ENCODE data around the gene CACNG6.

The CACNG6 gene

GRCh38 chr19:53969366-53969765 lies 22.1 kb upstream of the CACNG6 start:
- DNase-seq = no peak

DNA sequence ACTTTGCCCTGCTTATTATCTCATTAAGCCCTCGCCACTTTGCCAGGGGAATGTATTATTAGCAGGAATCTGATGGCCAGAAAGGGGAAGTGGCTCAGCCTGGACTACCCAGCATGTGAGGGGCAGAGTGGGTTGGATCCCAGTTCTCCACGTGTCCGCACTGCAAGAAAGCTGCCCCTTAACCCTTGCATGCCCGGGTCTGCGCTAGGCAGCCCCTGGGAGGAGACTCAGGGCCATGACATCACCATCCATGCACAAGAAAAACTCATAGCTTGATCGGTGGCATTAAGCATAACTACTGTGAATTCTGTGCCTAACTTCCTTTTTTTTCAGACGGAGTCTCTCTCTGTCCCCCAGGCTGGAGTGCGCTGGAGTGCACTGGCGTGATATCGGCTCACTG lies 19.8 kb upstream of the CACNG6 start:
- no peak for DNase-seq

- DNase-seq = peak; percentile 82
Measured at GRCh38 chr19:53977429-53977990, 13.9 kb upstream of the CACNG6 start.

- peak; percentile 70 for DNase-seq
Measured at GRCh38 chr19:53977991-53978731, 13.3 kb upstream of the CACNG6 start.

DNA sequence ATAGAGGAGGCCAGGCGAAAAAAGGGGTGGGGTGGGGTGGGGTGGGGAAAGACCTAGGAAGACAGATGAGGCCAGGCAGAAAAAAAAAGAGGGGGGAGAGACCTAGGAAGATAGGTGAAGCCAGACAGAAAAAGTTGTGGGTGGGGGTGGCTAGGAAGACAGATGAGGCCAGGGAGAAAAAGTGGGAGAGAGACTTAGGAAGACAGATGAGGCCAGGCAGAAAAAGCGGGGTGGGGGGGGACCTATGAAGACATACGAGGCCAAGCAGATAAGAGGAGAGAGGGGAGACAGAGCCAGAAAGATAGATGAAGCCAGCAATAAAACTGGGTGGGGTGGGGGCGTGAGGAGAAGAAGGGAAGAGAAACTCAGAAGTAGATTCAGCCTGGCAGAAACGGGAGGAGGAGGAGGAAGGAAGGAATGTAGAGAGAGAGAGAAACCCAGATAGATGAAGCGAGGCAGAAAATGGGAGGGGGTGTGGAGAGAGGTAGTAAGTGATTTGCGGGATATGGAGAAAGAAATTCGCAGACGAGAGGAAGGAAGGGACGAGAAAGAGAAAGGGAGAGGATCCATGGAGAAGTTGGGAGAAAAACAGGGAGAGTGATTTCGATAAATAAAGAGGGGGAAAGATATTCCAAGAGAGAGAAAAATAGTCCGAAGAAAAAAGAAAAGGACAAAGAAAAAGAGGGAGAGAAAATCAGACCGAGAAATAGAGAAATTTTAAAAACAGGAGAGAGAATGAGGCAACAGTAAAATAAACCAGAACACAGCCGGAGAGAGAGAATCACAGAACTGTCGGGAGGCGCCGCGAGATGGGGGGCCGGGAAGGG lies 12.2 kb upstream of the CACNG6 start:
- no peak for DNase-seq

- DNase-seq = no peak
Measured at GRCh38 chr19:53980539-53981375, 10.7 kb upstream of the CACNG6 start.

DNA sequence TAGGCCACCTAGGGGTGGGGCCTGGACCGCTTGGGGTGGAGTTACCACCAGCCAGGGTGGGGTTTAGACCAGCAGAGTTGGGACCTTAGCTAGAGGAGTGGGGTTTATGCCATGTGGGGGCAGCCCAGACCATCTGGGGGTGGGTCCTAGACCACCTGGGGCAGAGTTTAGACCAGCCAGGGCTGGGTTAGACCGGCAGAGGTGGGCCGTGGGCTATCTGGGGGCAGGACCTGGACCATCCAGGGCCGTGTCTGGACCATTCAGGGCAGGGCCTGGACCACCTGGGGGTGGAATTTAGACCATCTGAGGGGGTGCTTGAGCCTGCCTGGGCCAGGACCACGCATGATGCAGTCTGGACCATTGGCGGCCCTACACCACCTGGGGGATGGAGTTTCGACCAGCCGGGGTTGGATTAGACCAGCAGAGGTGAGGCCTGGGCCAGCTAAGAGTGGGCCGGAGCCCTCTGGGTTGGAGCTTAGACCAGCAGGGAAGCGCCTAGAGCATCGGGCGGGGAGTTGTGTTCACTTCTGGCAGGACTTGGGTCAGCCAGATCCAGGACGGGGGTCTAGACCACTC lies 10.0 kb upstream of the CACNG6 start:
- no peak for DNase-seq

DNA sequence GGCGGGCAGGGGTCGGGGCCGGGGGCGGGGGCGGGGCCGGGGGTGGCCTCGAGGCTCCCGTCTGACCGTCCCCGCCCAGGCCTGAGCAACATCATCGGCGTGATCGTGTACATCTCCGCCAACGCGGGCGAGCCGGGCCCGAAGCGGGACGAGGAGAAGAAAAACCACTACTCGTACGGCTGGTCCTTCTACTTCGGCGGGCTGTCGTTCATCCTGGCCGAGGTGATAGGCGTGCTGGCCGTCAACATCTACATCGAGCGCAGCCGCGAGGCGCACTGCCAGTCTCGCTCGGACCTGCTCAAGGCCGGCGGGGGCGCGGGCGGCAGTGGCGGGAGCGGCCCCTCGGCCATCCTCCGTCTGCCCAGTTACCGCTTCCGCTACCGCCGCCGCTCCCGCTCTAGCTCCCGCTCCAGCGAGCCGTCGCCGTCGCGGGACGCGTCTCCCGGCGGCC lies 9.4 kb upstream of the CACNG6 start:
- no peak for DNase-seq

- peak; percentile 6 for DNase-seq
Measured at GRCh38 chr19:53982611-53983010, 8.8 kb upstream of the CACNG6 start.

GRCh38 chr19:53983457-53984289 lies 7.8 kb upstream of the CACNG6 start:
- DNase-seq = no peak

- DNase-seq = no peak
Measured at GRCh38 chr19:53985863-53986262, 5.6 kb upstream of the CACNG6 start.

DNA sequence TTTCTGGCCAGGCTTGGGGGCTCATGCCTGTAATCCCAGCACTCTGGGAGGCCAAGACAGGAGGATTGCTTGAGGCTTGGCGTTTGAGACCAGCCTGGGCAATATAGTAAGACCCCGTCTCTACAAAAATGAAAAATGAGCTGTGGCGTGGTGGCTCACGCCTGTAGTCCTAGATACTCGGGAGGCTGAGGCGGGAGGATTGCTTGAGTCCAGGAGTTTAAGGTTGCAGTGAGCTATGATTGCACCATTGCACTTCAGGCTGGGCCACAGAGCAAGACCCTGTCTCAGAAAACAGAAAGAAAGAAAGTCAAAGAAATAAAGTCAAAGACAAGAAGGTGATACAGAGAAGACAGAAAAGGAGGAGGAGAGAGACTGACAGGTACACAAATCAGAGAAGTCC lies 2.5 kb upstream of the CACNG6 start:
- no peak for DNase-seq

- DNase-seq = no peak
Measured at GRCh38 chr19:53989600-53990533, 1.6 kb upstream of the CACNG6 start.

GRCh38 chr19:53992211-53992610 lies 774 bp downstream of the CACNG6 start:
- DNase-seq = no peak

- no peak for DNase-seq
Measured at GRCh38 chr19:53992815-53993214, 1.4 kb downstream of the CACNG6 start.

DNA sequence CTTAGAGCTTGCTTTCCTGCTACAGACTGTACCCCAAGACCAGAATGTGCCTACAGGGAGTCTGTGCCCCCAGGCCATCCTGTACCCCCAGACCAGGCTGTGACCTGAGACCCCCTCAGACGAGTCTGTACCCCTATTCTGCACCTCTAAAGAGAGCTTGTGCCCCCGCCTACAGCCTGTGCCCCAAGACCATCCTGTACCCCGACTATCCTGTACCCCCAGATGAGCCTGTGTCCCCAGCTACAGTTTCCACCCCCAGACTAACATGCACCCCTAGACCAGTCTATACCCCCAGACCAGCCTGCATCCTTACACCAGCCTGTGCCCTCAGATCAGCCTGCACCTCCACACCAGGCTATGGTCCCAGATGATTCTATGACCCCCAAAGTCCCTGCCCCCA lies 2.0 kb downstream of the CACNG6 start:
- no peak for DNase-seq

GRCh38 chr19:53994811-53995210 lies 3.4 kb downstream of the CACNG6 start:
- DNase-seq = no peak

DNA sequence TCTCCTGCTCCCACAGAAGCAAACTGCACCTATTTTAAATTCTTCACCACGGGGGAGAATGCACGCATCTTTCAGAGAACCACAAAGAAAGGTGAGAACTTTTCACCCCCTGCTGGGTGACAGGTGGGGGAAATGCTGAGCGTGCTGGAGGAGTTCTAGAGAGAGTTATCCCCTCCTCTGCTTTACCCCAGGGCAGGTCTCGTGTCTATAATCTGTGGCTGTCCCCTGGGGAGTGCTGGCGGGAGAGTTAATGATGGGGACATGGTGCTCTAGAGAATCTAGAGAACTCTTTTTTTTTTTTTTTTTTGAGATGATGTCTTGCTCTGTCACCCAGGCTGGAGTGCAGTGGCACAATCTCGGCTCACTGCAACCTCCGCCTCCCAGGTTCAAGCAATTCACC lies 6.8 kb downstream of the CACNG6 start:
- DNase-seq = no peak

GRCh38 chr19:53999694-54000093 lies 8.3 kb downstream of the CACNG6 start:
- DNase-seq = no peak

DNA sequence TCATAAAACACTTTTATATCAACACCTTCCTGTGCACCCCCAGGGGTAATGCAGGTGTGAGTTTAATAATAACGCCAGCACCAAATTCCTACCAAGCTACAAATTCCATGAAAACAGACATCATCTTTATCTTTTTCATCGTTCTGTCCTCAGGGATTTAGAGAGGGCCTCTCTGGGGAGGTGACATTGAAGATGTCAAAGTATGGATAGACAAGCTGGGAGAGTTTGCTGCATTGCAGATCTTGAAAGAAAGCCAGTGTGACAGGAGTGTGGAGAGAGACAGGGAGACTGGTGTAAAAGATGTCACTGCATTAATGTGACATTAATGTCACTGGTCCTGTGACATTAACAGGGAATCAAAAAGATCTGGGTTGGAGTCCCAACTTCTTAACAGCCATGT lies 10.1 kb downstream of the CACNG6 start:
- no peak for DNase-seq

Measured in fibroblast of skin of scalp (primary cell).